Measurements from ENCODE around the gene THAP4. TPM values are rescaled to one million over a fixed set of nuclear protein-coding genes. Genes with fewer than 3 reads are reported as not detected.

Gene THAP4
- polyA plus RNA-seq, 1 of the 3 experiments (the other 2 are of a cell fraction): 64.7 TPM

DNA sequence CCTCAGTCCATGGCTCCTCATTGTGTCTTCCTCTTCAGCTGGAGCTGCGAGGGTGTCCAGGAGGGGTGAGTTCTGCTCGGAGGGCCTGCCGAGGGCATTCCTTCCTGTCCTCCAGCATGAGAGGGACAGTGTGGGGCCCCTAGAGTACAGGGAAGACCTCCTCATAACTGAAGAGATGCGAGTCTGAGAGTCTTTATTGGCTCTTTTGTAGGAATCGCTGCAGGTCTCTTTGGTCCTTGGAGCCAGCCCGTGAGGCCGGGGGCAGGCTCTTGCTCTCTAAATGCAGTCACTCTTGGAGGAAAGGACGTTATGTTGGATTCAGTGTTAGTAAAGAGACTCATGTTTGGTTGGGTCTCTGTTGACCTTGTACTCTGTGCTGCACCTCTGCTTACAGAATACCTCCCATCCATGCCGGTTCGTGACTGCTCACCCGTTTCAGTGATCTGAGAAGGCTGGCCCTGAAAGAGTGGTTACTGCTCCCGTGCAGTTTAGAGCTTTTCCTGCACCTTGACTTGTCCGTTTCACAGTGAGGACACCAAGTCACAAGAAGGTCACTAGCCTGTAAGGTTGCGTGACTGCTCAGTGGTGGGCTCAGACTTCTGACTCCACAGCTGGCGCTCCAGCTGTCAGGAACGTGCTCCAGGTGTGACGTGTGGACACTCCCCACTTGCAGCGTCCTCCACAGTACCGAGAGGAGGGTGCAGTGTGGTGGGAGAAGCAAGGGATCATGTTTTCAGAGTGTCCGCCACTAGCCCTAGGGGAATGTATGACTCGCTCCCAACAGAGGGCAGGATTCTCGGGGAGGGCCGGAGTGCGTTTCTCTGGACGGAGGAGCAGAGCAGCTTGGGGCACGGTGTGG, 8.3 kb upstream of the THAP4 start:
- Histone ChIP-seq H3K36me3 (replicated peaks in 1 of 2; ENCODE audit: control insufficient read depth in 1 of 2, insufficient read depth in 2 of 2, low read length in 1 of 2) (peaks cover 0 to 2% of the 10 kb centered on the region in 2 experiments), H2AFZ (ENCODE audit: low read depth) (no peak overlapping the region), H3K4me3 (ENCODE audit: low read depth in 2 of 2, low read length in 1 of 2) (no peak overlapping the region), H3K9me3 (no peaks in the 10 kb centered on the region), H3F3A (replicated peaks; ENCODE audit: insufficient read depth) (peaks cover 4% of the 10 kb centered on the region), H3K4me1 (ENCODE audit: control insufficient read depth in 1 of 2, insufficient read depth in 2 of 2, low read depth in 1 of 2, low read length in 1 of 2) (peaks cover 0 to 6% of the 10 kb centered on the region in 2 experiments; a peak in 1 of 4 replicates), H3K27me3 (ENCODE audit: insufficient read depth) (no peaks in the 10 kb centered on the region), H3K4me2 (no peak overlapping the region), H4K20me1 (ENCODE audit: insufficient read depth) (peaks cover 86% of the 10 kb centered on the region), H3K79me2 (ENCODE audit: insufficient read depth) (peaks cover 100% of the 10 kb centered on the region), H3K9me2 (no peaks in the 10 kb centered on the region), H3K9ac (no peak overlapping the region), H3K27ac (ENCODE audit: low read depth in 2 of 2, low read length in 1 of 2) (no peak overlapping the region)
- DNase-seq: no peak
- no peak for TF ChIP-seq EP300 (IDR thresholded peaks at IDR 0.05; ENCODE audit: borderline replicate concordance in 1 of 2, low read depth in 1 of 2, low read length in 1 of 2)
- TF ChIP-seq RAD21 (IDR thresholded peaks at IDR 0.05; ENCODE audit: low read length): no peak
- no peak for TF ChIP-seq CHD2 (IDR thresholded peaks at IDR 0.05; ENCODE audit: low read length, partially characterized antibody)
- no peak for TF ChIP-seq TEAD4 (IDR thresholded peaks at IDR 0.05; ENCODE audit: borderline replicate concordance, insufficient read depth)
- TF ChIP-seq, protein P1, sequence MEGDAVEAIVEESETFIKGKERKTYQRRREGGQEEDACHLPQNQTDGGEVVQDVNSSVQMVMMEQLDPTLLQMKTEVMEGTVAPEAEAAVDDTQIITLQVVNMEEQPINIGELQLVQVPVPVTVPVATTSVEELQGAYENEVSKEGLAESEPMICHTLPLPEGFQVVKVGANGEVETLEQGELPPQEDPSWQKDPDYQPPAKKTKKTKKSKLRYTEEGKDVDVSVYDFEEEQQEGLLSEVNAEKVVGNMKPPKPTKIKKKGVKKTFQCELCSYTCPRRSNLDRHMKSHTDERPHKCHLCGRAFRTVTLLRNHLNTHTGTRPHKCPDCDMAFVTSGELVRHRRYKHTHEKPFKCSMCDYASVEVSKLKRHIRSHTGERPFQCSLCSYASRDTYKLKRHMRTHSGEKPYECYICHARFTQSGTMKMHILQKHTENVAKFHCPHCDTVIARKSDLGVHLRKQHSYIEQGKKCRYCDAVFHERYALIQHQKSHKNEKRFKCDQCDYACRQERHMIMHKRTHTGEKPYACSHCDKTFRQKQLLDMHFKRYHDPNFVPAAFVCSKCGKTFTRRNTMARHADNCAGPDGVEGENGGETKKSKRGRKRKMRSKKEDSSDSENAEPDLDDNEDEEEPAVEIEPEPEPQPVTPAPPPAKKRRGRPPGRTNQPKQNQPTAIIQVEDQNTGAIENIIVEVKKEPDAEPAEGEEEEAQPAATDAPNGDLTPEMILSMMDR (IDR thresholded peaks at IDR 0.05): no peak
- no peak for TF ChIP-seq RXRA (IDR thresholded peaks at IDR 0.05; ENCODE audit: borderline replicate concordance, low read depth)
- no peak for TF ChIP-seq NFIC (IDR thresholded peaks at IDR 0.05; ENCODE audit: borderline replicate concordance)
- TF ChIP-seq REST (IDR thresholded peaks at IDR 0.05; ENCODE audit: low read depth, low read length): no peak
- no peak for TF ChIP-seq NRF1 (IDR thresholded peaks at IDR 0.05; ENCODE audit: low read depth, low read length)
- TF ChIP-seq SMC3 (IDR thresholded peaks at IDR 0.05; ENCODE audit: low read depth, low read length): no peak
- TF ChIP-seq, protein P2, sequence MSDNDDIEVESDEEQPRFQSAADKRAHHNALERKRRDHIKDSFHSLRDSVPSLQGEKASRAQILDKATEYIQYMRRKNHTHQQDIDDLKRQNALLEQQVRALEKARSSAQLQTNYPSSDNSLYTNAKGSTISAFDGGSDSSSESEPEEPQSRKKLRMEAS (IDR thresholded peaks at IDR 0.05; ENCODE audit: low read depth): no peak
- no peak for TF ChIP-seq GABPA (IDR thresholded peaks at IDR 0.05; ENCODE audit: low read depth)
- no peak for TF ChIP-seq FOSL2 (IDR thresholded peaks at IDR 0.05; ENCODE audit: borderline replicate concordance, low read depth)
- no peak for TF ChIP-seq POLR2AphosphoS5 (IDR thresholded peaks at IDR 0.05; ENCODE audit: low read depth, low read length)
- no peak for TF ChIP-seq USF1 (IDR thresholded peaks at IDR 0.05; ENCODE audit: borderline replicate concordance, low read depth)
- TF ChIP-seq JUND (IDR thresholded peaks at IDR 0.05): no peak
- TF ChIP-seq TCF12 (IDR thresholded peaks at IDR 0.05): no peak
- 98% methylated on average over 24 of the region's 26 CpGs for whole genome bisulfite sequencing (ENCODE audit: low lambda C conversion rate)
- CTCF ChIA-PET: interaction anchor here (0.6 to 11.9 kb wide), 3 partner anchors 15 to 47 kb away, joined by 3 to 77 read pairs (median 3); no protein-coding TSS in a partner anchor
- POLR2A ChIA-PET: no interaction called here
